HG03565 (cell line): ENCODE data around the gene FGF21.

Source experiments
- ATAC-seq: cut with Tn5 transposase; IDR thresholded peaks from one replicate; pipeline ENCODE4 v1.9.1; 2021; ENCODE audit warnings: mild to moderate bottlenecking, moderate library complexity; ENCODE audit not compliant: unreplicated experiment

FGF21 gene

GRCh38 chr19:48728911-48729664, 26.2 kb upstream of the FGF21 start:
- no peak for ATAC-seq

- ATAC-seq = no peak
Measured at GRCh38 chr19:48731452-48731851, 23.9 kb upstream of the FGF21 start.

GRCh38 chr19:48734625-48735024, 20.7 kb upstream of the FGF21 start:
- ATAC-seq = no peak

- no peak for ATAC-seq
Measured at GRCh38 chr19:48735031-48735615, 20.2 kb upstream of the FGF21 start.

- ATAC-seq = no peak
Measured at GRCh38 chr19:48737360-48737998, 17.8 kb upstream of the FGF21 start.

- ATAC-seq = peak; percentile 76
Measured at GRCh38 chr19:48738557-48739403, 16.5 kb upstream of the FGF21 start.

- no peak for ATAC-seq
Measured at GRCh38 chr19:48739404-48740163, 15.7 kb upstream of the FGF21 start.

GRCh38 chr19:48740164-48740972, 15.0 kb upstream of the FGF21 start, which contains the start of gene RASIP1:
Gene RASIP1 (minus strand): TSS chr19:48740610. CDS start chr19:48740282, 328 bp downstream.
- ATAC-seq = no peak

- no peak for ATAC-seq
Measured at GRCh38 chr19:48741129-48741999, 14.0 kb upstream of the FGF21 start.

GRCh38 chr19:48742096-48742495, 13.2 kb upstream of the FGF21 start:
- ATAC-seq = no peak

- ATAC-seq = no peak
Measured at GRCh38 chr19:48745208-48745995, 9.9 kb upstream of the FGF21 start.

GRCh38 chr19:48746110-48746509, 9.2 kb upstream of the FGF21 start:
- no peak for ATAC-seq

GRCh38 chr19:48746738-48747575, 8.4 kb upstream of the FGF21 start, which contains the start of gene IZUMO1:
Gene IZUMO1 (minus strand): TSS chr19:48746909. CDS start chr19:48745859, 1,050 bp downstream.
- ATAC-seq = no peak

- ATAC-seq = no peak
Measured at GRCh38 chr19:48749571-48750198, 5.6 kb upstream of the FGF21 start.

GRCh38 chr19:48750351-48750750, 5.0 kb upstream of the FGF21 start:
- no peak for ATAC-seq

GRCh38 chr19:48750771-48751504, 4.4 kb upstream of the FGF21 start:
- ATAC-seq = no peak
